ENCODE results near the gene ASIC1. TPM values are rescaled to one million over a fixed set of nuclear protein-coding genes. Genes with fewer than 3 reads are reported as not detected.
A peak's percentile ranks its signal among the peaks of the same experiment; 100 is the strongest.

ASIC1 gene
- total and polyA plus RNA-seq, 2 of the 13 experiments (the other 11 are each of a cell fraction or from before 2014, with no cell fraction given), result 0.44 to 1.5 TPM

DNA sequence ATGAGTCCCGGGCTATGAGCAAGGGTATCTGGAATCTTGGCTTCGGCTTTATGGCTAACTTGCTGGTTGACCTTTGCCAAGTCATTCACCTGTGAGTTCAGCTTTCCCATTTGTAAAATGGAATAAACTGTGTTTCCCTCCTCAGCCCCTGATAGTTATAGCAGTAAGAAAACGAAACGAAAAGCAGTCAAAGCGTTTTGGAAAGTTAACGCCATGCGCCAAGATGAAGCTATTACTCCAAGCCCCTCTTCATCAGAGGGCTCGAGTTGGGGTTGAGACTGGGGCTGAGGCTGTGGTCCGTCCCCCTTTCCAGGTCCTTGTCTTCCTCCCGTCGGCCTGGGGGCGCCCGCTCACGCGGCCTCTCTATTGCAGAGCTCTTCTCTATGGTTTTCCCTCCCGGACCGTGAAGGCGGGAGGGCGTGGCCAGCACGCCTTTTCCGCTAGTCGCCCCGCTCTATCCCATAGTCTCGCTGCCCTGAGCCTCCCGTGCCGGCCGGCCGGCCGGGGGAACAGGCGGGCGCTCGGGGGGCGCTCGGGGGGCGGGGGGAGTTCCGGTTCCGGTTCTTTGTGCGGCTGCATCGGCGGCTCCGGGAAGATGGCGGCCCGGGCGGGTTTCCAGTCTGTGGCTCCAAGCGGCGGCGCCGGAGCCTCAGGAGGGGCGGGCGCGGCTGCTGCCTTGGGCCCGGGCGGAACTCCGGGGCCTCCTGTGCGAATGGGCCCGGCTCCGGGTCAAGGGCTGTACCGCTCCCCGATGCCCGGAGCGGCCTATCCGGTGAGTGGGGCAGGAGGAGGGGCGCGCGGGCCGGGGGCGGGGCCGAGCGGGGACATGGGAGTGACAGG lies 27.6 kb downstream of the ASIC1 start, which contains the start of gene SMARCD1 (continued):
- TF ChIP-seq, protein P1, sequence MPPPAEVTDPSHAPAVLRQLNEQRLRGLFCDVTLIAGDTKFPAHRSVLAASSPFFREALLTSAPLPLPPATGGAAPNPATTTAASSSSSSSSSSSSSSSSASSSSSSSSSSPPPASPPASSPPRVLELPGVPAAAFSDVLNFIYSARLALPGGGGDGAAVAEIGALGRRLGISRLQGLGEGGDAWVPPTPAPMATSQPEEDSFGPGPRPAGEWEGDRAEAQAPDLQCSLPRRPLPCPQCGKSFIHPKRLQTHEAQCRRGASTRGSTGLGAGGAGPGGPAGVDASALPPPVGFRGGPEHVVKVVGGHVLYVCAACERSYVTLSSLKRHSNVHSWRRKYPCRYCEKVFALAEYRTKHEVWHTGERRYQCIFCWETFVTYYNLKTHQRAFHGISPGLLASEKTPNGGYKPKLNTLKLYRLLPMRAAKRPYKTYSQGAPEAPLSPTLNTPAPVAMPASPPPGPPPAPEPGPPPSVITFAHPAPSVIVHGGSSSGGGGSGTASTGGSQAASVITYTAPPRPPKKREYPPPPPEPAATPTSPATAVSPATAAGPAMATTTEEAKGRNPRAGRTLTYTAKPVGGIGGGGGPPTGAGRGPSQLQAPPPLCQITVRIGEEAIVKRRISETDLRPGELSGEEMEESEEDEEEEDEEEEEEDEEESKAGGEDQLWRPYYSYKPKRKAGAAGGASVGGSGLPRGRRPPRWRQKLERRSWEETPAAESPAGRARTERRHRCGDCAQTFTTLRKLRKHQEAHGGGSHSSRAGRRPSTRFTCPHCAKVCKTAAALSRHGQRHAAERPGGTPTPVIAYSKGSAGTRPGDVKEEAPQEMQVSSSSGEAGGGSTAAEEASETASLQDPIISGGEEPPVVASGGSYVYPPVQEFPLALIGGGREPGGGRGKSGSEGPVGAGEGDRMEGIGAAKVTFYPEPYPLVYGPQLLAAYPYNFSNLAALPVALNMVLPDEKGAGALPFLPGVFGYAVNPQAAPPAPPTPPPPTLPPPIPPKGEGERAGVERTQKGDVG (CRISPR knock-in tag; IDR thresholded peaks at IDR 0.05; ENCODE audit: borderline replicate concordance), result no peak
- TF ChIP-seq ZNF331 (CRISPR knock-in tag; IDR thresholded peaks at IDR 0.05), result no peak
- no peak for TF ChIP-seq CREB1 (IDR thresholded peaks at IDR 0.05)
- peak; percentile 38; the same call in 1 of the 2 replicates for TF ChIP-seq CREB1 (CRISPR knock-in tag; IDR thresholded peaks at IDR 0.05)
- no peak for TF ChIP-seq ZNF547 (CRISPR knock-in tag; IDR thresholded peaks at IDR 0.05)
- TF ChIP-seq ARNTL (CRISPR knock-in tag; IDR thresholded peaks at IDR 0.05), result no peak
- no peak for TF ChIP-seq CC2D1A (CRISPR knock-in tag; IDR thresholded peaks at IDR 0.05)
- TF ChIP-seq, protein P2, sequence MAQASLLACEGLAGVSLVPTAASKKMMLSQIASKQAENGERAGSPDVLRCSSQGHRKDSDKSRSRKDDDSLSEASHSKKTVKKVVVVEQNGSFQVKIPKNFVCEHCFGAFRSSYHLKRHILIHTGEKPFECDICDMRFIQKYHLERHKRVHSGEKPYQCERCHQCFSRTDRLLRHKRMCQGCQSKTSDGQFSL (CRISPR knock-in tag; IDR thresholded peaks at IDR 0.05), result no peak
- TF ChIP-seq, protein P3, sequence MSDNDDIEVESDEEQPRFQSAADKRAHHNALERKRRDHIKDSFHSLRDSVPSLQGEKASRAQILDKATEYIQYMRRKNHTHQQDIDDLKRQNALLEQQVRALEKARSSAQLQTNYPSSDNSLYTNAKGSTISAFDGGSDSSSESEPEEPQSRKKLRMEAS (IDR thresholded peaks at IDR 0.05), result peak; percentile 71
- no peak for TF ChIP-seq NR2F2 (IDR thresholded peaks at IDR 0.05; ENCODE audit: borderline replicate concordance, low read depth)
- TF ChIP-seq KLF6 (CRISPR knock-in tag; IDR thresholded peaks at IDR 0.05), result no peak; the same call in 1 of the 2 replicates
- TF ChIP-seq KDM3A (CRISPR knock-in tag; IDR thresholded peaks at IDR 0.05; ENCODE audit: low read depth), result no peak
- TF ChIP-seq ZNF337 (CRISPR knock-in tag; IDR thresholded peaks at IDR 0.05; ENCODE audit: borderline replicate concordance, low read depth), result no peak
- TF ChIP-seq ZBTB7B (CRISPR knock-in tag; IDR thresholded peaks at IDR 0.05), result 0 out of 2 replicates have a peak, but pooled peaks have one; percentile 54
- TF ChIP-seq, protein P4, sequence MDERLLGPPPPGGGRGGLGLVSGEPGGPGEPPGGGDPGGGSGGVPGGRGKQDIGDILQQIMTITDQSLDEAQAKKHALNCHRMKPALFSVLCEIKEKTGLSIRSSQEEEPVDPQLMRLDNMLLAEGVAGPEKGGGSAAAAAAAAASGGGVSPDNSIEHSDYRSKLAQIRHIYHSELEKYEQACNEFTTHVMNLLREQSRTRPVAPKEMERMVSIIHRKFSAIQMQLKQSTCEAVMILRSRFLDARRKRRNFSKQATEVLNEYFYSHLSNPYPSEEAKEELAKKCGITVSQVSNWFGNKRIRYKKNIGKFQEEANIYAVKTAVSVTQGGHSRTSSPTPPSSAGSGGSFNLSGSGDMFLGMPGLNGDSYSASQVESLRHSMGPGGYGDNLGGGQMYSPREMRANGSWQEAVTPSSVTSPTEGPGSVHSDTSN (CRISPR knock-in tag; IDR thresholded peaks at IDR 0.05), result no peak
- TF ChIP-seq PRMT3 (CRISPR knock-in tag; IDR thresholded peaks at IDR 0.05; ENCODE audit: borderline replicate concordance, low read depth), result no peak
- TF ChIP-seq POLR2AphosphoS2 (IDR thresholded peaks at IDR 0.05; ENCODE audit: low read depth, low read length), result no peak
- TF ChIP-seq TEAD2 (CRISPR knock-in tag; IDR thresholded peaks at IDR 0.05), result no peak
- peak; percentile 58; the same call in 1 of the 2 replicates for TF ChIP-seq RXRB (CRISPR knock-in tag; IDR thresholded peaks at IDR 0.05; ENCODE audit: borderline replicate concordance)
- no peak for TF ChIP-seq IKZF1 (IDR thresholded peaks at IDR 0.05)
- TF ChIP-seq, protein P5, sequence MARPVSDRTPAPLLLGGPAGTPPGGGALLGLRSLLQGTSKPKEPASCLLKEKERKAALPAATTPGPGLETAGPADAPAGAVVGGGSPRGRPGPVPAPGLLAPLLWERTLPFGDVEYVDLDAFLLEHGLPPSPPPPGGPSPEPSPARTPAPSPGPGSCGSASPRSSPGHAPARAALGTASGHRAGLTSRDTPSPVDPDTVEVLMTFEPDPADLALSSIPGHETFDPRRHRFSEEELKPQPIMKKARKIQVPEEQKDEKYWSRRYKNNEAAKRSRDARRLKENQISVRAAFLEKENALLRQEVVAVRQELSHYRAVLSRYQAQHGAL (CRISPR knock-in tag; IDR thresholded peaks at IDR 0.05; ENCODE audit: not compliant biosample characterization), result no peak
- peak; percentile 48 for TF ChIP-seq CREM (IDR thresholded peaks at IDR 0.05)
- no peak for TF ChIP-seq CREM (CRISPR knock-in tag; IDR thresholded peaks at IDR 0.05)
- TF ChIP-seq, protein P6, sequence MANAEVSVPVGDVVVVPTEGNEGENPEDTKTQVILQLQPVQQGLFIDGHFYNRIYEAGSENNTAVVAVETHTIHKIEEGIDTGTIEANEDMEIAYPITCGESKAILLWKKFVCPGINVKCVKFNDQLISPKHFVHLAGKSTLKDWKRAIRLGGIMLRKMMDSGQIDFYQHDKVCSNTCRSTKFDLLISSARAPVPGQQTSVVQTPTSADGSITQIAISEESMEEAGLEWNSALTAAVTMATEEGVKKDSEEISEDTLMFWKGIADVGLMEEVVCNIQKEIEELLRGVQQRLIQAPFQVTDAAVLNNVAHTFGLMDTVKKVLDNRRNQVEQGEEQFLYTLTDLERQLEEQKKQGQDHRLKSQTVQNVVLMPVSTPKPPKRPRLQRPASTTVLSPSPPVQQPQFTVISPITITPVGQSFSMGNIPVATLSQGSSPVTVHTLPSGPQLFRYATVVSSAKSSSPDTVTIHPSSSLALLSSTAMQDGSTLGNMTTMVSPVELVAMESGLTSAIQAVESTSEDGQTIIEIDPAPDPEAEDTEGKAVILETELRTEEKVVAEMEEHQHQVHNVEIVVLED (CRISPR knock-in tag; IDR thresholded peaks at IDR 0.05; ENCODE audit: borderline replicate concordance), result peak; percentile 66; the same call in 1 of the 2 replicates

Measured in HepG2 (cell line).